AG04449 (cell line): Measurements from ENCODE around the gene EIF2AK2.

Experiments
- CTCF ChIA-PET: fragments of 350-600 bp; formaldehyde crosslinking; extraction: SDS; loops from one replicate; lab custom pipeline; 2021; ENCODE audit warnings: antibody characterized with exemption; lab: Yijun Ruan, JAX
- POLR2A ChIA-PET: fragments of 400-600, 350-600 bp; formaldehyde crosslinking; extraction: SDS; loops from one replicate; lab custom pipeline; 2020; ENCODE audit warnings: antibody characterized with exemption, inconsistent platforms; lab: Yijun Ruan, JAX
- DNase-seq: peaks from one replicate; pipeline ENCODE4 v3.0.0-alpha.2; 2010; ENCODE audit warnings: low read depth, low spot score
- H3K4me3 ChIP-seq: 2 replicates; pipeline ENCODE4 v1.5.1; 2011; ENCODE audit warnings: low read depth, mild to moderate bottlenecking, control low read depth, low read length
- CTCF ChIP-seq: IDR thresholded peaks from one replicate; pipeline ENCODE4 v1.5.1; 2011; ENCODE audit warnings: mild to moderate bottlenecking, moderate library complexity, low read length, control low read depth, inconsistent platforms; ENCODE audit not compliant: insufficient read depth; ENCODE audit errors: missing control alignments

EIF2AK2 gene

GRCh38 chr2:37085731-37086147 is 71.0 kb downstream of the EIF2AK2 start:
- CTCF ChIA-PET, result interaction anchor here (1.0 to 1.3 kb wide), 2 partner anchors 9 to 83 kb away, joined by 3 read pairs; no protein-coding TSS in a partner anchor
- POLR2A ChIA-PET, result no interaction called here
- TF ChIP-seq CTCF, result no peak
- peak; percentile 16 for DNase-seq
- no peak overlapping the region for H3K4me3 ChIP-seq

GRCh38 chr2:37084797-37085196 is 72.0 kb downstream of the EIF2AK2 start:
- no peak for TF ChIP-seq CTCF
- ChIA-PET CTCF (interaction anchor here (1.3 kb wide), 1 partner anchor 8 kb away, joined by 3 read pairs; no protein-coding TSS in a partner anchor), POLR2A (interaction anchor here (0.6 kb wide), 1 partner anchor 1666 kb away, joined by 3 read pairs; the partner anchor contains the start of gene SRSF7)
- DNase-seq, result no peak
- peak overlapping the region; percentile 99 for H3K4me3 ChIP-seq

DNA sequence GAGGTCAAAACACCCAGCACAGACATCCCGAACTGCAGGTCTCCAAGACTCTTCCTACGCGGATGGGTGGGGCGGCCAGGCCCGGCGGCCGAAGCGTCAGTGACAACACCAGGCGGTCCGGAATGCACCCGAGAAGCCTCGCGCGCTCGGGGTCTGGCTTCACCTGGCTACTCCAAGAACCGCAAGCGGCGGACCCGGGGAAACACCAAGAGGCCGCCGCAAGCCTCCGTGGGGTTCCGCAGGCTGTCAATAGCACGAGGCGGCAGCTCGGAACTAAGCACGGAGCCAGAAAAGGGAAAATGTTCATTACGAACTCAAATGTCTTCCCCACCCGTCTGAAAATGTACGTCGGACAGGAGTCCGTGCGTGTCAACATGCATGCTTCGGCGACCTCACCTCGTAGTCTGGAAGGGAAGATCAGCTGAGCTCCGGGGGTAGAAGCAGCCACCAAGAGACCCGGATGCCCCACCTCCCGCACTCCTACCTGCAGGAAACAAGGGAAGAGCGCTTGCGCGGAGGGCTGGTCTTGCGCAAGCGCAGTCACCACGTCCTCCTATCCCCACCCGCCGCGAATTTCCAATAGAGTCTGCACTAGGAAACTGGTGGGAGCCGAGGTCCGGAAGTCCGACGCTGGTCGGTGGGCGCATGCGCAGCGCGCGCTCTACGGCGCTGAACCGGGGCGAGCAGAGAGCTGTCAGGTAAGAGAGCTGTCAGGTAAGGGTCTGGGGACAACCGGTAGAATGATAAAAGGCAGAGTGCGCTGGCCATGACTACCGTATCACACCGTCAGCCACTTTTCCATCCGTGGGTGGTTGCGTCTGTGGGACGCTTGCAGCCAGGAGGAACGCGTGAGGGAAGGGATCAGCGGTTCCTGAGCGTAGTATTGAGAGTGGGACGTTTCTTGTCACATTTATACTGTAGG is 72.6 kb downstream of the EIF2AK2 start, which contains the start of the genes GPATCH11 and HEATR5B:
Gene GPATCH11, plus strand, starts transcription at position 646 of the 922 bp plus-strand sequence. CDS start 3,864 bp downstream, outside the sequence.
Gene HEATR5B, minus strand, starts transcription at position 500 of the 922 bp plus-strand sequence. CDS start 958 bp downstream, outside the sequence.
- TF ChIP-seq CTCF, result no peak
- DNase-seq, result peak; percentile 79
- CTCF ChIA-PET, result no interaction called here
- peak within 1 kb of the TSS; percentile 99 for H3K4me3 ChIP-seq
- POLR2A ChIA-PET, result interaction anchor here (0.6 kb wide), 1 partner anchor 1667 kb away, joined by 3 read pairs; the partner anchor contains the start of gene SRSF7

DNA sequence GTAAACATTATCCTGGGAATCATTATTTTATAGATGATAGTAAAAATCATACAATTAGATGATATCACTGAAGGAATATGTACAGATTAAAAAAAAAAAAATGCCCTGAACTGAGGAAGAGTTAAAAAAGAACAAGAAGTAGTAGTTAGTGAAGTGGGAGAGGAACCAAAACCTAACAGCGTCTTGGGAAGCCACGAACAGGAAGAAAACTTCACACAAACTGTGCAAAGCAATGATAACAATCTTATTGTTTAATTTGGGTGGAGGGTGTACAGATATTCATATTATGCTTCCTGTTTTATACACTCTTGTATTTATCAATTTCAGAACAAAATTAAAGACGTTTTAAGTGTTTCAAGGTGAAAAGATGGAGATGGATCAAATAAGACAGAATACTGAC is 76.1 kb downstream of the EIF2AK2 start:
- no peak overlapping the region for H3K4me3 ChIP-seq
- no peak for DNase-seq
- no peak for TF ChIP-seq CTCF
- POLR2A ChIA-PET, result interaction anchor here (0.6 kb wide), 1 partner anchor 189 kb away, joined by 3 read pairs; no protein-coding TSS in a partner anchor
- CTCF ChIA-PET, result no interaction called here

GRCh38 chr2:37080266-37080665 is 76.5 kb downstream of the EIF2AK2 start:
- no peak for DNase-seq
- POLR2A ChIA-PET, result interaction anchor here (0.6 kb wide), 1 partner anchor 189 kb away, joined by 3 read pairs; no protein-coding TSS in a partner anchor
- H3K4me3 ChIP-seq, result no peak overlapping the region
- CTCF ChIA-PET, result no interaction called here
- no peak for TF ChIP-seq CTCF

DNA sequence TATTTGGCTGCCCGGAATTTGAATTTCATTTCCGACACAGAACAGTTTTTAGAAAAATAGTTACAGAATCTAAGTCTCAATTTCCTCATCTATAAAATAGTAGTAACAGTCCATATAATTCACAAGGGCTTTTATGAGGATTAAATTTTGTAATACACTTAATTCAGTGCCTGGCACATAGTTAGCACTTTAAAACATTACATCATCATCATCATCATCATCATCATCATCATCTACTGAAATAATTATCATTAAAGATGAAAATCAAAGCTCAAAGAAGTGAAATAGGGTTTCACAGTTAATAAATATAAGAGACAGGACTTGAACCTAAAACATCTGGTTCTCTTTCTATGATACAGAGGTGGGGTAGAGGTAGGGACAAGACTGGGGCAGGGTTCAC is 85.8 kb downstream of the EIF2AK2 start:
- ChIA-PET CTCF (no interaction called here), POLR2A (no interaction called here)
- no peak for DNase-seq
- no peak for TF ChIP-seq CTCF
- H3K4me3 ChIP-seq, result no peak overlapping the region
